Left ventricle myocardium inferior (tissue), 1 donor: ENCODE results near the gene SETD4. TPM values are rescaled to one million over a fixed set of nuclear protein-coding genes. Genes with fewer than 3 reads are reported as not detected.

Source experiments
- DNase-seq: peaks from one replicate; pipeline ENCODE4 v3.0.0-alpha.2; 2020
- H3K27ac ChIP-seq: fragments of 200-600 bp; replicated peaks from 2 replicates; pipeline ENCODE4 v1.8.0; 2021
- H3K27me3 ChIP-seq: fragments of 200-600 bp; 2 replicates; pipeline ENCODE4 v1.8.0; 2021; ENCODE audit warnings: low read depth
- H3K36me3 ChIP-seq: fragments of 200-600 bp; 2 replicates; pipeline ENCODE4 v1.8.0; 2021
- H3K4me1 ChIP-seq: fragments of 200-600 bp; 2 replicates; pipeline ENCODE4 v1.8.0; 2021
- H3K4me3 ChIP-seq: fragments of 200-600 bp; 2 replicates; pipeline ENCODE4 v1.8.0; 2021; ENCODE audit warnings: mild to moderate bottlenecking, moderate library complexity
- H3K9me3 ChIP-seq: fragments of 200-600 bp; replicated peaks from 2 replicates; pipeline ENCODE4 v1.8.0; 2021
- CTCF ChIP-seq: fragments of 200-600 bp; IDR thresholded peaks from 2 replicates; pipeline ENCODE4 v1.8.0; 2021; ENCODE audit warnings: antibody characterized with exemption, mild to moderate bottlenecking, borderline replicate concordance
- intact Hi-C: fragments of 100-400 bp; cut with micrococcal nuclease; formaldehyde crosslinking; loops from one replicate; pipeline ENCODE4 v1.11.0; 2022
- total RNA-seq: library from RNA; stranded (reverse); fragmentation: NEBNext Ultra II Directional; extraction: Animal tissue kit (Norgen Biotek cat#: 25700); gene quantifications from one replicate; pipeline ENCODE4 v1.2.1, GENCODE V29; 2021
- donor health status: DM: no; HTN: yes; CAD: no; lungs with severe emphysema.

SETD4 gene
- total RNA-seq, 1 donor from 2014 or later, result 10.1 TPM

GRCh38 chr21:35987475-35987874 lies 72.9 kb downstream of the SETD4 start:
- H3K4me1 ChIP-seq, result no peaks in the 10 kb centered on the region
- no peak overlapping the region for H3K4me3 ChIP-seq
- H3K36me3 ChIP-seq, result no peaks in the 10 kb centered on the region
- no peak for DNase-seq
- H3K27ac ChIP-seq, result no peak overlapping the region
- H3K9me3 ChIP-seq, result peaks cover 7% of the 10 kb centered on the region
- no peak for TF ChIP-seq CTCF
- intact Hi-C loops, result no loop called here
- H3K27me3 ChIP-seq, result peaks cover 68% of the 10 kb centered on the region

- H3K27me3 ChIP-seq, result peaks cover 84% of the 10 kb centered on the region
Observed at GRCh38 chr21:35984654-35985361, 75.5 kb downstream of the SETD4 start.

More at GRCh38 chr21:35984654-35985361, 75.5 kb downstream of the SETD4 start:
- Histone ChIP-seq H3K36me3 (no peaks in the 10 kb centered on the region), H3K4me3 (no peak overlapping the region), H3K9me3 (peaks cover 7% of the 10 kb centered on the region), H3K4me1 (no peaks in the 10 kb centered on the region), H3K27ac (no peak overlapping the region)
- DNase-seq, result no peak
- TF ChIP-seq CTCF, result no peak
- intact Hi-C loops, result no loop called here

Other genes with a start within 250 kb of the SETD4 start
- gene CBR1, start 9.5 kb upstream of the SETD4 start, total RNA-seq, result 28.1 TPM
- 2.0 TPM for gene CBR3, start 74.6 kb upstream of the SETD4 start, total RNA-seq
- 13.6 TPM for gene DOP1B, start 96.3 kb upstream of the SETD4 start, total RNA-seq